K562 (cell line): ENCODE data around the gene SLC38A2. TPM values are rescaled to one million over a fixed set of nuclear protein-coding genes. Genes with fewer than 3 reads are reported as not detected.
A peak's percentile ranks its signal among the peaks of the same experiment; 100 is the strongest.

Experiments
- CUX1 ChIP-seq: fragments of 200-800 bp; sonication (Bioruptor generic); IDR thresholded peaks from 2 replicates; pipeline ENCODE4 v1.6.1; 2016; ENCODE audit warnings: missing genetic modification characterization, missing compliant biosample characterization
- FIP1L1 ChIP-seq: fragments of 200-400 bp; formaldehyde crosslinking; IDR thresholded peaks from 2 replicates; pipeline ENCODE4 v1.6.1; 2018; ENCODE audit warnings: mild to moderate bottlenecking, low read depth, low read length; ENCODE audit not compliant: poor library complexity, severe bottlenecking
- MGA ChIP-seq: fragments of 450-650 bp; IDR thresholded peaks from 2 replicates; pipeline ENCODE4 v1.6.1; 2016; ENCODE audit warnings: mild to moderate bottlenecking, moderate library complexity
- POU5F1 ChIP-seq: fragments of 150-350 bp; IDR thresholded peaks from 2 replicates; pipeline ENCODE4 v1.6.1; 2014; ENCODE audit warnings: borderline replicate concordance, low read length, low read depth, mild to moderate bottlenecking; ENCODE audit not compliant: partially characterized antibody
- PPARD ChIP-seq: fragments of 250-450 bp; sonication (Bioruptor Pico); IDR thresholded peaks from 2 replicates; pipeline ENCODE4 v1.8.0; 2022; ENCODE audit warnings: inconsistent platforms, mild to moderate bottlenecking, moderate library complexity
- PURB ChIP-seq: sonication (generic); formaldehyde crosslinking; IDR thresholded peaks from 2 replicates; pipeline ENCODE4 v1.9.0; 2021; ENCODE audit warnings: low read depth, mild to moderate bottlenecking, missing genetic modification reagents
- SMARCB1 ChIP-seq: IDR thresholded peaks from 2 replicates; pipeline ENCODE4 v1.6.1; 2011; ENCODE audit warnings: improper control_type of control experiment, low read depth; ENCODE audit not compliant: insufficient read length
- SRSF3 ChIP-seq: fragments of 200-400 bp; formaldehyde crosslinking; IDR thresholded peaks from 2 replicates; pipeline ENCODE4 v1.6.1; 2016; ENCODE audit warnings: mild to moderate bottlenecking, low read length, moderate library complexity; ENCODE audit not compliant: insufficient read depth
- ZEB2 ChIP-seq: fragments of 450-650 bp; IDR thresholded peaks from 2 replicates; pipeline ENCODE4 v1.6.1; 2016
- ZNF431 ChIP-seq: sonication (generic); formaldehyde crosslinking; IDR thresholded peaks from 2 replicates; pipeline ENCODE4 v1.8.0; 2022; ENCODE audit warnings: mild to moderate bottlenecking, missing genetic modification reagents
- polyA plus RNA-seq, 8 experiments: library from polyadenylated mRNA; depleted of rRNA in 4 of 8; stranded (reverse) in 5 of 8; unstranded in 3 of 8; fragments of >200 nt; fragmentation: Nextera tagmentation in 2 of 8; fragmentation: Illumina TruSeq in 1 of 8; extraction: Ambion mirVana in 2 of 8; extraction: Trizol in 1 of 8; gene quantifications; 2 replicates each; pipeline versions ENCODE4 v1.2.1 to v1.2.3, GENCODE V29; 2011 to 2014; ENCODE audit warnings: inconsistent platforms in 1 of 8, missing spikeins in 1 of 8
- total RNA-seq, 7 experiments: library from RNA; depleted of rRNA in 6 of 7; stranded (reverse); fragments of >200 nt in 6 of 7; fragmentation: Illumina TruSeq in 2 of 7; extraction: Trizol in 2 of 7; gene quantifications; 2 replicates each; pipeline versions ENCODE4 v1.2.1 to v1.2.3, GENCODE V29; 2011 to 2021; ENCODE audit warnings: low replicate concordance in 1 of 7

SLC38A2 gene
- total and polyA plus RNA-seq, 9 of the 15 experiments (the other 6 are each of a cell fraction or from before 2014, with no cell fraction given), result 98.7 to 292 (median 143) TPM

DNA sequence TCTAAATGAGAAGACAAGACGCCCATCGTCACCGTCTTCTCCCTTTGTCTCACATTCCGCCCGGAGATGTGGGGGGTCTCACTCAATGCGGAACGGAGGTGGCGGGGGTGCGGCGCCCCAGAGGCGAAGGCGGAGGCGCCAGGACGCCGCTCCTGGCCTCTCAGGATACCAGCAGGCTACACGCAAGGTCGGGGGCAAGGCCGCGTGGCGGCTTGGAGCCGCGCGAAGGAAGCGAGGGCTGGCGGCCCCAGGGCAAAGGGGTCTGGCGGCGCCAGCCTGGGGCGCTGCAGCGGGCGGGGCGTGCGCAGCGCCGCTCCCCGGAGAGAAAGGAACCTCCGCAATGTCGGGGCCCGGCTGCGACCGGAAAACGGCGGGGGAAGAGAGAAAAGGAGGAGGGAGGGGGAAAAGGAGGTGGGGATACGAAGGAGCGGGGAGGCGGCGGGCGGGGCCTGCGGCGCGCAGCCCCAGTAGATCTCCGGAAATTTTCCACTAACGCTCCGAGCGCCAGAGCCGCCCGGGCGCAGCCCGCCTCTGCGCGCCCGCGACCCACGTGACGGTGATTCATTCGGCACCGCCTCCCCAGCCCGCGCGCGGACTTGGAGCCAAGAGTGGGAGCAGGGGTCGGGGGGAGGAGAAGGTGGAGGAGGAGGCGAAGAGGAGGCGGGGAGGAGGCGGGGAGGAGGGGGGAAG, 10.5 kb upstream of the SLC38A2 start (continued):
- TF ChIP-seq MGA, result peak; percentile 83; the same call in 1 of the 2 replicates
- TF ChIP-seq PURB, result no peak
- no peak for TF ChIP-seq SRSF3
- no peak for TF ChIP-seq SMARCB1
- TF ChIP-seq POU5F1, result no peak
- TF ChIP-seq FIP1L1, result peak; percentile 76
- no peak for TF ChIP-seq PPARD
- TF ChIP-seq ZNF431 (CRISPR knock-in tag), result peak; percentile 62; the same call in 1 of the 2 replicates
- no peak for TF ChIP-seq CUX1 (CRISPR knock-in tag)
- no peak for TF ChIP-seq ZEB2
